Stimulated activated CD8-positive, alpha-beta memory T cell treated with anti-CD3 and anti-CD28 coated beads, Interleukin-7, amount 100 ng/mL, for 24 hours (primary cell): ENCODE measurements around the gene PRDM5.

Experiments used
- DNase-seq: peaks from one replicate; pipeline ENCODE4 v3.0.0-alpha.2; 2020; ENCODE audit warnings: low read depth

The PRDM5 gene

DNA sequence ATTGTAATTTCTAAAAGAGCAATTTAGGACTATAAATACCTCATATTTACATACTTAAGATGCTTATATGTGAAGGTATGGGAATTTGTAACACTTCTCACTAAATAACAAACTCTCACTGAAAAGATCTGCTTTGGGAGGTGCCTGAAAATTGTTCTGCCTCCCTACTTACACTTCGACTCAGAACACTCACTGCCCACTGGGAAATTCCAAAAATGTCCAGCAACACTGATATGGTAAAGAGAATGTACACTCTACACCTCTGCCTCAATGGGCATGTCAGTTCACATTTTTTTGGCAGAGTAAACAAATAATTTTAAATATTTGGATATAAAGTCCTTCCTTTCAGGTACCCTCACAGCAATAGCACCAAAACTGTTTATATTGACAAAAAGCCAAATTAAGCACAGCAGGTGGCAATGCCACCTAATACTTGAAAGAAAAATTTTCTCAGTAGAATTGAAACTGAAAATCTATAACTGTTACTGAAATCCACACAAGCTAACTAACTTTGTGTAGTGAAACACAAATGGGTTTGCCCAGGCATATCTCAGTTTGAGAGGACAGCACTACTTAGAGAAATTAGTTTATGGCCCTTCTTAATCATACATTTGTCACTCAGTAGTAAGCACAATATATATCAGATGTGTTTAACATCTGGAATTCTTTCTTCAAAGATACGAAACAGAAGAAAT is 67.1 kb downstream of the PRDM5 start:
- no peak for DNase-seq

DNA sequence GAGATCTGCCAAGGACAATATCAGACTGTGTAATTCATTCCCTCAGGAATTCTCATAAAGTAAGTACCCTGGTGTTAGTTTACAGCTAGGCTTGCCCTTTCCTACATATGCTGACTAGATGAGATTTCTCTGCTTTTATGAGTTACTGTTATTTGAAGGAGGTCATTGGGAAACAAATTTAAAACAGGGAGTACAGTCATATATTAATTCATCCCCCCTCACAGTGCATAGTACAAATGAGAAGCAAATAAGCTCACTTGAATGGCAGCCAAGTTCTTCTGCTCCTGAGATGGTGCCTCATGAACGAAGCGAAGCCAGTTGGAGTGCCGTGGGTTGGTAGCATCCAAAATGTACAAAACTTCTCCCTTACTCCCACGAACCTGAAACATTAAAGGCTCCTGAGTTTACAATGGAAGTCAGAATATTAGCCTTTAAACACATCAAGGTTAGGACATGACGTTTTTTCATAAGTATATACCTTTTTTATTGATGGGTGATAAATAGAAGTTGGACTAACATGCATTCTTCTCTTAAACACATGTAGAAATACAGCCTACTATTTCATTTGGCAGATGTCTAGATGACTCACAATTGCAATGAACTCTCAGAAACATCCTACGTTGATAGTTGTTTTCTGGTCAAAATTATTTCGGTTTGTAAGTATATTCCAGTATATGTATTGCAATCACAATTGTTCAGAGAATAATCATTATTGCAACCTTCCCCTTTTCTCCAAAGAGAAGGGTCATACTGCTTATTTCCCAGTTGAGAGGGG is 69.2 kb downstream of the PRDM5 start:
- DNase-seq, result no peak

DNA sequence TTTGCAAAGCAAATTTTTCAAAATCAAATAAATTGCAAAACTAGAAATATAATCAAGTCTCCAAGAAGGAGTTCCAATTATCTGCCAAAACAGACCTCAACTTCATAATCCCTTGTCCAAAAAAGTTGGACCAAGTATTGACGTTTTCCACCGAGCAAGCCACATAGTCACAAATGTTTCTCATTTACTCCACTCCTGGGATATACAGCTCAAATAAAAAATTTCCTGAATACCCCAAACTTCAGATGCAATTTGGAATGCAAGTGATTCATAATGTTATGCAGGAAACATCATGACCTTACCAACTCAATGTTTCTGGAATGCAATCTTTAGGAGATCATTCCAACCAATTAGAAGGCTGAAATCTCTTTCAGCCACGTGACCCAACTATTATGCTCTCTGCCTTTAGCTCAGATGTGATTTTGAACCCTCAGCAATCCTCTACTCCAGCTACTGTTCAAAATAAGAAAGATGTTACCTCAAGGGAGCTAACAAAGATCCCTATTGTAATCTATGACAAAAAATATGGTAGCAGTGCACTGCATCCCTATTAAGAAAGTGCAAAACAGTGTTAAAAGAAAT is 72.4 kb downstream of the PRDM5 start:
- DNase-seq, result no peak

DNA sequence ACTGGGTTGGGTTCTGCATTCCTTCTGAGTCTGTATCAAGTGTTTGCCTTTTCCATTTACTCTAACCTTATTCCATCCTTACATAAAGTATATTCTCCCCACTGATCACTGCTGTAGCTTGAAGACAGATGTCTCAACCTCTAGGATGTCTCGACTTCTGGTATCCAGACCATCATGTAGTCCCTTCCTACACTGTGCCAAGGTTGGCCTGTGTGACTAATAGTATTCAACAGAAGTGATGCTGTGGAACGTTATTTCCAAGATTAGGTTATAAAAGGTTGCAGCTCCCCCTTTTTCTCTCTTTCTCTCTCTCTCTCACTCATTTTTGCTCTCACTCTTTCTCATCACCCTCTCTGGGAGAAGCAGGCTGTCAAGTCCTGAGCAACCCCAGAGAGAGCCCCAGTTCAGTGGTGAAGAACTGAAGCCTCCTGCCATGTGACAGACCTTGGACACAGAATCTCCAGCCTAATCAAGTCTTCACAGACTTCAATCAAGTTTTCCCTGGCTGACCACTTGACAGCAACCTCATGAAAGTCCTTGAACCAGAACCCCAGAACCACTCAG is 75.4 kb downstream of the PRDM5 start:
- no peak for DNase-seq

DNA sequence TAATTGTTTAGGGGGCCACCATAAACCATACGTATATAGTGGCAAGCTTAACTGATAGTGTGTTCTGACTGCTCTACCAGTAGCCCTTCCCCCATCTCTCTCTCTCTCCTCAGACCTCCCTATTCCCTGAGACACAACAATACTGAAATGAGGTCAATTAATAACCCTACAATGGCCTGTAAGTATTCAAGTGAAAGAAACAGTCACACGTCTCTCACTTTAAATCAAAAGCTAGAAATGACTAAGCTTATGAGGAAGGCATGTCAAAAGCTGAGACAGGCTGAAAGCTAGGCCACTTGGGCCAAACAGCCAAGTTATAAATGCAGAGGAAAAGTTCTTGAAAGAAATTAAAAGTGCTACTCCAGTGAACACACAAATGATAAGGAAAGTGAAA is 78.0 kb downstream of the PRDM5 start:
- no peak for DNase-seq

DNA sequence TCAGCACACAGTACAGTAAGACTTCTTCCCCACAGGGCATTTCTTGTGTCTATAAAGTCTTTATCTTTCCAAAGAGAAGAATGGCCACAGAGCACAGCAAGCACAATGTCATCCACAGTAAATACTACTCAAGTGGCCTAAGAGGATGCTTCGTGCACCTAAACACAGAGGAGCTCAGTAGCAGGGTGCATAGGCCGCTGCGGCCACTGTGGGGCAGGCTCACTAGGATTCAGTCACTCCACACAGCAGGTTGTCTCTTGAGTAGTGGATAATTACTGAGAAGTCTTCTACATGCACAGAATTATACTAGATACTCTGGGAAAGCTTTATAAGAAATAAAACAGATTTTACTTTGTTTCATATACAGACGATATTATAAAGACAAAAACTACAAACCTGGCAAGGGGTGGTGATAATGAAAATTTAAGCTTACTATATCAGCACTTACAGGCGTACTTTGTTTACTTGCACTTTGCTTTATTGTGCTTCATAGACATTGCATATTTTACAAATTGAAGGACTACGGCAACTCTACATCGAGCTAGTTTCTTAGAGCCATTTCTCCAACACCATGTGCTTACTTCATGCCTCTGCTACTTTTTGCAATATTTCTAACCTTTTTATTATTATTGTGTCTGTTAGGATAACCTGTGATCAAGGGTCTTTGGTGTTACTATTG is 78.5 kb downstream of the PRDM5 start:
- no peak for DNase-seq

DNA sequence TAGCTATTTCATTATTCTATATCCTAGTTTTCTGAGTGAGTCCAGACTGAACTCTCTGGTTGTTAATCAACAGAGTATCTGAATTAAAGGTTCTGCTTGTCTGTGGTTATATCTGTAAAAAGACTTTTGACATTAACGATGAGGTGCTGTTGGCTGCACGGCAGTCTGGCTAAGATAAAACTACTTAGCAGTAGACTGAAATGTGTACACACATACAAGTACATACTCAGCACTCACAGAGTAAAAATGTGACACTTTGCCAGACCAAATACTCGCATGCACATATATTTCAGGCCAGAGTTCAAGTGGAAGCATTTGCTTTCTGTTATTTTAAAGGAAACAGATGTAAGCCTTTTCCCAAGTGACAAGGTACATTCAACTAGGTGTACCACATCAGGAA is 80.5 kb downstream of the PRDM5 start:
- no peak for DNase-seq

DNA sequence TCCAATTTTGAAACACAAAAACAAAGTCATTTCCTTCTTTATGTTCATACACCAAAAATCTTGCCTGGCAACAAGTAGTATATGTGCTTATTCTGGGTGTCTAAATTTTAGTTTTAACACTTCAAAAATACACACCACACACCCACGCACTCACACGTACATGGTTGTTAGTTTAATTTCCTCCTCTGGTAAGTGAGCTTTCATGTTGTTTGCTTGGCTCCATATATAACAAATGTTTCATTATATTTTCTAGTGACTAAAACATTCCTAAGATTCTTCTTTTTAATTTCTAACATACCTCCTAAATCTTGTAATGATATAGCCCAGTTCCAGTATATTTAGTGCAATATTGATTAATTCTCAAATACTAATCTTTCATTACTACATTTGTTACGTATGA is 80.9 kb downstream of the PRDM5 start:
- no peak for DNase-seq

DNA sequence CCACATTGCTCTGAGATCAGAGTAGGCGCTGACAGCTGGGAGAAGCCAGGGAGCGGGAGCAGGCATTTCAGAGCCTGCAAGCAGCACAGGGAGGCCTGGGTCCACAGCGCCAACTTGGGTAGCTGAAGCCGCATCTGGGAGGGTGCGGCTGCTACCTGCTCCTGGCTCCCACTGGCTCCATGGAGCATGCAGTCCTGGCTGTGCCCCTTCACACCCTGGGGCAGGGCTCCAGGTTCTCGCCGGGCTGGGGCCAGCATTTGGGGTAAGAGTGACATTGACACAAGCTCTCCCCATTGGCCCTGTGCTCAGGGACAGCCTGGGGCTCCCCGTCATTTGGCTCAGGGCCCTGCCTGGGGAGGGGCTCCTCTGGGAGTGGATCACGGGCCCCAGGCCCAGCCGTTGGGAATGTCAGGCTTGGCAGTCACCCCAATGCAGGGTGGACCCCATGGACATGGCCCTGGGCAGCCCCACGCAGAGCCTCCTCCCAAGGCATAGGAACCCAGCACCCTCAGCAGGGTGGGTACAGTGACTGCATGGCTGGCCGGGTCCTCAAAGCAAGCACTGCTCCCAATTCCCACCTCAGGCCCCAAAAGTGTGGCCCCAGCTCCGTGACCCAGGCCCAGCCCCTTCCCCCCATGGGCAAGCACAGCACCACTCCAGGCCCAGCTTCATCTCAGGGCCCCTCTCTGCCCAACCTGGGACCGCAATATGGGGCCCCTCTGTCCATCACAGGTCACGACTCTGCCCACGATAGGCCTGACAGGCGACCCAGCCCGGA is 82.4 kb downstream of the PRDM5 start:
- no peak for DNase-seq

DNA sequence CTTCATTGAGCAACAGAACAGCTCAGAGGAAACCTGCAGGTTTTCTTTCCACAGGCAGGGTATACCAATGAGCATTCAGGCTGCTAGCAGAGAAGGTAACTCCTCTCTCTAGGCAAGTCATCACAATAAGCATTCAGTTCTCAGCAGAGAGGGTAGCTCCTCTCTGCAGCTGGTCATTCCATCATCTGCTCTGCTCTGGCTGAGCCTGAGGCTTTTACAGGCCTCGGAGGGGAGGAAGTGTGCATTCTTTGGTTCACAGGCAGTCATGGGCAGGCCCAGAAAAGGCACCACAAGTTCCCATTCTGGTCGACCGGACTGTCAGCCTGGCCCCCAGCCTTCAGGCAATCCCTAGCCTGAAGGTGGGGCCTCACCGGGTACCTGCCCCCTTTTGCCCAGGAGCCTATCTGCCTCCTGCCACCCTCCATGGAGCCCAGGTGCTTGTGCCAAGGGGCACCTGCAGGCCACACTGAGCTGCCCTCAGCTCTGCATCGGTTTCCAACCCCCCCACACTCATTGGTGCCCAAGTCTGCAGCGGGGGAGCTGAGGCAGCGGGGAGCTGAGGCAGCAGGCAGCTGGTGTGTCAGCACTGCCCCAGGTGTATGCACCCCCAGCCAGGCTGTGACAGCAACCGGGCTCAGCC is 83.1 kb downstream of the PRDM5 start:
- DNase-seq, result no peak

DNA sequence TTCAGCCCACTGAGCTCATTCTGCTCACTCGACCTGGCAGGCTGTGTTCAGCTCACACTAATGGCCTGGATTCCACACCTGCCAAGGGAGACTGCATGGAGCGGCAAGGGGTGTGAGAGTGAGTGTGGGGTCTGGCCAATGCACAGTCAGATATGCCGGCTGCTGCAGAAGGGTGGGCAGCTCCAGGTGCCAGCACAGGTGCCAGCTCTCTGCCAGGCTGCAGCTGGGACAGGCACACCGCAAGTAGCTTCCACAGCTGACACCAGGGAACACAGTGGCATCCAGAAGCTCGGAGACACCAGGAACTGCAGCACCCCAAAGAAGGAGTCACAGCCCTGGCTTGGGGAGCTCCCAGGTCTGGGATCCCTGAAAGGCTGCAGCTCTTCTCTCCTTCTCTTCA is 83.7 kb downstream of the PRDM5 start:
- no peak for DNase-seq

DNA sequence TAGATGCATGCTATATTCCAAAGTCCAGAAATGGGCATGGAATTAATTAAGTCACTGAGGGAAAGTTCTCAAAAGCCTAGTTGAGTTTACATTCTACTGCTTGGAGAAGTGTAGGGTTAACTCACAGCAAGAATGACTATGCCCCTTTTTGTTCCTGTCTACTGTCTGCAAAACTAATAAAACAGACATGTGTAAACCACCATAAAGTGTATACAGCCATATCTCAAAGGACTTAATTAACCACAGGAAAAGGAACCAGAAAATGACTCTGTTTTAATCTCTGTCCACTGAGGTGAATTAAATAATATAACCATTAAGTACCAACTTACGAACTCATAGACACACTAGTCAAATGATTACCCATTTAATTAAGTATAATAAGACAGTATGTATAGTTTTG is 84.9 kb downstream of the PRDM5 start:
- no peak for DNase-seq

DNA sequence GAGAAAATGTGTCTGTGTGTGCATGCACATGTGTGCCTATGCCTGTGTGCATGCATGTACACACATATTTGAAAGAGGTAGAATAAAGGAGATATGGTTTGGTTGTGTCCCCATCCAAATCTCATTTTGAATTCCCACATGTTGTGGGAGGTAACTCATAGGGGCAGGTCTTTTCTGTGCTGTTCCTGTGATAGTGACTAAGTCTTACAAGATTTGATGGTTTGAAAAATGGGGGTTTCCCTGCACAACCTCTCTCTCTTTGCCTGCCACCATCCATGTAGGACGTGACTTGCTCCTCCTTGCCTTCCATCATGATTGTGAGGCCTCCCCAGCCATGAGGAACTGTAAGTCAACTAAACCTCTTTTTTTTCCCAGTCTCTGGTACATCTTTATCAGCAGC is 87.2 kb downstream of the PRDM5 start:
- no peak for DNase-seq

DNA sequence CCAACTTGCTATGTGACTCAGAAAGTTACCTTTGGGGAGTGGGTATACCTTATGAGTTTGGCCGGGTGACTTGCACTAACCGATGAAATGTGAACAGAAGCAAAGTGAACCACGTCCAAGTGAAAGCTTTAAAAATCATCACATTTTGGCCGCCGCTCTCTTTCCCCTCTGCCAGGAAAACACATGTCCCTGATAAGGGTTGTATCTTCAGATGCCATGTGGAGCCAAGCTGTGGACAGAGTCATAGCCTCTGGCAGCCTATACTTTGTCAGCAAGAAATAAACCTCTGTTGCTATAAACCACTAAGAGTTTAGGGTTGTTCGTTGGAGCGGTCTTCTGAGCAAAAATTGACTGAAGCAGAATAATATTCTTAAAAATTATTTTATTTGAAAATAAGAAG is 92.3 kb downstream of the PRDM5 start:
- no peak for DNase-seq

DNA sequence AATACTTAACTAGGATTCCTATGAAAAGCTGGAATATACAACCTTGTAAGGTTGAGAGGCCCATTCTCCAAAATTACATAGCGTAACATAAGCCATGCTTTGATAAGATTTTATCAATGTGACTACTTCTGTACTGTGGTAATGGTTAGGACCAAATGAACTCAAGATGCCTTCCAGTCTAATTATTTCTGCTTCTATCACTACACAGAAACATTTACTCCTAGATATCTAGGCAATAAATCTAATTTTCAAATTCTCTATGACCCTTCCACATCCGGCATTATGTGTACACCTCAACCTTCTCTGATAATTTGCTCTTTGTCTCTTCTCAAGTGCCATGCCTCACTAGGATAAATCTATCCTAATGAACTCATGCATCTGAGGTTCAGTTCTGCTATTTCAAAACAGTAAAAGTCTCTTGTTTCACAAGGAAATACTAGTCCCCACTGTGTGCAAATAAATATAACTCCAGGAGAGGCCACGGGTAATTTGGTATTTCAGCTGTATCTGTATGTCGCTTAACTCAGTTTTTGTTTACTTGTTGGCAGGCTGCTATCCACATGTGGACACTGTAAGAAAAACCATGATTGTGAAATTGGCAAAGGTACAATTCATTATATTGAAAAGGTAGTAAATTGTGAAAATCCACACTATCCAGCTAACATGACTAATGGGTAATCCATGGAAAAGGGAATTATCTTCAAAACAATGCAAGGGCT is 93.3 kb downstream of the PRDM5 start:
- no peak for DNase-seq

DNA sequence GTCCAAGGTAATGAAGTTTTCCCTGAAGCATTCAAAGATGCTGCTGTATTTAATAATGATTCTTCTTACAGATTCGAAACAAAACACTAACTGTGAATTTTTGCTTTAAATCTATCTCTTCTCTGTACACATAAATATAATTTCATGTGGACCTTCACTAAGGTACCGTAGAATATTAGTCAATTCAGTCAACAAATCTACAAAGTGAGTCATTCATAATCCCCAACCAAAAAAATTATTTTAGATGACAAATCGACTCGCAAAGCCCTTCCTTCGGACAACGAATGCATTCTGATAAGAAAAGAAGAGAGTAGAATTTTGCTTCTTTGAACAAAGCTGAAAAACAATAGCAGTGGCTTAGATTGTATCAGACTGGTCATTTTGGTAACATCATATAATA is 95.7 kb downstream of the PRDM5 start:
- DNase-seq, result no peak

DNA sequence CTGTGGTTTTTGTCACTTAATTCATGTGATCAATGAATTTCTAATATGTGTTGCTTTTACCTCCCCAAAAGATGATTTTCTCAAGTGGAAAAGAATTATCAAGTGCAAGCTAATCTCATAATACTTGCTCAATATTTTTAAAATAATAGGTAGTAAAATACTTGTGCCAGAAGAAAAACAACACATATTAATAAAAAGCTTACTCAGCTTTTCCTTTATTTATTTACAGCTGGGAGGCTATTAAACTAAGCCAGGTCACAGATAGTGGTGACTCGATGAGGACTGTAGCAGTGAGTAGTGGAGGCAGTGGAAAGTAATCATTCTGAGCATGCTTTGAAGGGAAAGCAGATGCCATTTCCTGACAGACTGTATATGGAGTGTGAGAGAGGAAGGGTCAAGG is 96.1 kb downstream of the PRDM5 start:
- no peak for DNase-seq

DNA sequence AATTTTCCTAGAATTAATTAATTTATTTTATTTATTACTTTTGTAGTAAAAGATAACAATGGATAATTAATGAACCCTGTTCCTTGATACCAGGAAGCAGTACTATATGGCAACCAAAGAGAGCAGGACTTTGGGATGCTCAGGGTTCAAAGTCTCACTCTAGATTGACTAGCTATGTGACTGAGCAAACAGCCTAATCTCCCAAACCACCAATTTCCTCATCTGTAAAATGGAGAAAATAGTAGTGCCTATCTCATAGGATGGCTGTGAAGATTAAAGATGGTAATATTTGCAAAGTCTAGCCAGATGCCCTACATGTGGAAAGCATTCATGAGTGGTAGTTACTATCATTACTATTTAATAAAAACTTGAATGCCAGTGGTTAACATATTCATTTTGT is 97.6 kb downstream of the PRDM5 start:
- DNase-seq, result no peak

DNA sequence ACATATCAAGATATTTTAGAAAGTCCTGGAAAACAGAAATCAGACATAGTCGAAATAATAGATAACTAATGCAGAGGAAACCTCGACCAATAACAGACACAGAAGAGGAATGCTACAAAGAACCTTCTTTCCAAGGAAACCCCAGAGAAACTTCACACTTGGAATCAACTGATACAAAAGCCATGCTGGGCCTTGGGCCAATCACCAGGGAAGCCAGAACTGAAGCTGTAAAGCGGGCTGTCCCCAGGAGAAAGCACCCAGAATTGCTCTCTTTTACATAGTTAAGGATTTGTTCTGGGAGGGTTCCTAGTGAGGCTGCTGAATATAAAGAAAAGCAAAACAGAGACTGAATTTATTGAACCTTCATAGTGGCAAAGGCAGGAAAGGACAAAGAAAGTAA is 100.5 kb downstream of the PRDM5 start:
- no peak for DNase-seq

DNA sequence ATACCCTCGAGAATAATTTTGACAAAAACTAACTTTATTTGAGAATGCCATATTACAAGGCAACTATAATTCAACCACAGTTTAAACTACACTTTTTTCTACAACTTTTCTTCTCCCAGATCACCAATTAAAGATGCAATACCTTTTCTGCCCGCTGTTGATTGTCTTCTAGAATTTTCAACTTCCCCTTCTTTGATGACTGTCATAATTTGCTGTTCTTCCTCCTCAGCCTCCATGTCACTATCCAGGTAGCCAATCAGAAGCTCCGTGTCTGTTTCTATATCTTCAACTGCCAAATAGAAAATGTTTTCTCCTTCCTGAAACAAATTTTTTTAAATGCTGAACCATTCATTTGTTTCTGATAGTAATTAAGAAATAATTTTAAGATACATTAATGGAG is 101.5 kb downstream of the PRDM5 start:
- no peak for DNase-seq
